HEK293 (cell line): ENCODE measurements around the gene PLEKHA7.

Experiments
- CTCF ChIA-PET: fragments of 350-600 bp; formaldehyde crosslinking; extraction: SDS; loops from one replicate; lab custom pipeline; 2021; ENCODE audit warnings: antibody characterized with exemption; lab: Yijun Ruan, JAX
- POLR2A ChIA-PET: fragments of 300-600 bp; formaldehyde crosslinking; extraction: SDS; loops from one replicate; lab custom pipeline; 2020; ENCODE audit warnings: antibody characterized with exemption, inconsistent platforms; lab: Yijun Ruan, JAX
- H3K27ac ChIP-seq: fragments of 200-500 bp; sonication (Bioruptor generic); 2 replicates; pipeline ENCODE4 v1.5.1; 2014; ENCODE audit warnings: low read depth, low read length, control low read depth, inconsistent platforms; ENCODE audit errors: extremely low read depth
- H3K36me3 ChIP-seq, 2 experiments: fragments of 200-500 bp in 1 of 2; sonication (Bioruptor generic) in 1 of 2; 1 replicate in 1 of 2; 2 replicates in 1 of 2; pipeline ENCODE4 v1.5.1; 2014 to 2017; ENCODE audit warnings: inconsistent platforms in 2 of 2, low read length in 2 of 2; ENCODE audit not compliant: control insufficient read depth in 2 of 2, insufficient read depth in 1 of 2
- H3K4me1 ChIP-seq: fragments of 200-500 bp; sonication (Bioruptor generic); 2 replicates; pipeline ENCODE4 v1.5.1; 2014; ENCODE audit warnings: mild to moderate bottlenecking, low read length, inconsistent platforms; ENCODE audit not compliant: control insufficient read depth, insufficient read depth
- H3K4me3 ChIP-seq: 2 replicates; pipeline ENCODE4 v1.5.1; 2011; ENCODE audit warnings: low read depth, mild to moderate bottlenecking, control low read depth, low read length, moderate library complexity
- H3K9me3 ChIP-seq: fragments of 200-500 bp; sonication (Bioruptor generic); 2 replicates; pipeline ENCODE4 v1.5.1; 2014; ENCODE audit warnings: low read depth, low read length, inconsistent platforms; ENCODE audit not compliant: control insufficient read depth, insufficient read depth
- GLI2 ChIP-seq: fragments of 450-650 bp; formaldehyde crosslinking; IDR thresholded peaks from 2 replicates; pipeline ENCODE4; 2017; ENCODE audit warnings: missing biosample characterization, missing genetic modification characterization, low read depth, borderline replicate concordance
- KLF9 ChIP-seq: fragments of 450-650 bp; formaldehyde crosslinking; IDR thresholded peaks from 2 replicates; pipeline ENCODE4 v1.5.1; 2016; ENCODE audit warnings: missing biosample characterization, missing genetic modification characterization, low read depth
- RBAK ChIP-seq: fragments of 450-650 bp; formaldehyde crosslinking; IDR thresholded peaks from 2 replicates; pipeline ENCODE4 v1.5.1; 2016; ENCODE audit warnings: missing biosample characterization, missing genetic modification characterization
- ZNF138 ChIP-seq: fragments of 450-650 bp; formaldehyde crosslinking; IDR thresholded peaks from 2 replicates; pipeline ENCODE4 v1.5.1; 2016; ENCODE audit warnings: missing biosample characterization, missing genetic modification characterization, borderline replicate concordance
- ZNF140 ChIP-seq: fragments of 450-650 bp; formaldehyde crosslinking; IDR thresholded peaks from 2 replicates; pipeline ENCODE4 v1.5.1; 2016; ENCODE audit warnings: missing biosample characterization, missing genetic modification characterization
- ZNF239 ChIP-seq: fragments of 450-650 bp; formaldehyde crosslinking; IDR thresholded peaks from 2 replicates; pipeline ENCODE4 v1.5.1; 2016; ENCODE audit warnings: missing biosample characterization, missing genetic modification characterization
- ZNF311 ChIP-seq: fragments of 450-650 bp; formaldehyde crosslinking; IDR thresholded peaks from 2 replicates; pipeline ENCODE4 v1.5.1; 2017; ENCODE audit warnings: missing biosample characterization, missing genetic modification characterization, borderline replicate concordance
- ZNF366 ChIP-seq: fragments of 450-650 bp; formaldehyde crosslinking; conservative IDR thresholded peaks from 2 replicates; pipeline ENCODE4 v1.5.1; 2016; ENCODE audit warnings: missing biosample characterization, missing genetic modification characterization
- ZNF529 ChIP-seq: fragments of 450-650 bp; formaldehyde crosslinking; IDR thresholded peaks from 2 replicates; pipeline ENCODE4 v1.5.1; 2017; ENCODE audit warnings: missing genetic modification characterization, missing biosample characterization; ENCODE audit not compliant: insufficient replicate concordance
- ZNF558 ChIP-seq: fragments of 450-650 bp; formaldehyde crosslinking; IDR thresholded peaks from 2 replicates; pipeline ENCODE4 v1.5.1; 2016; ENCODE audit warnings: missing biosample characterization, missing genetic modification characterization
- ZNF596 ChIP-seq: fragments of 450-650 bp; IDR thresholded peaks from 2 replicates; pipeline ENCODE4 v1.5.0; 2018; ENCODE audit warnings: missing biosample characterization, mild to moderate bottlenecking, missing genetic modification characterization, moderate library complexity
- ZNF707 ChIP-seq: fragments of 450-650 bp; formaldehyde crosslinking; IDR thresholded peaks from 2 replicates; pipeline ENCODE4 v1.5.1; 2016; ENCODE audit warnings: missing biosample characterization, missing genetic modification characterization
- TF ChIP-seq, protein P1 (sequence below): fragments of 450-650 bp; formaldehyde crosslinking; conservative IDR thresholded peaks from 2 replicates; pipeline ENCODE4 v1.5.1; 2016; ENCODE audit warnings: low read depth, missing biosample characterization, missing genetic modification characterization
- TF ChIP-seq, protein P2 (sequence below): fragments of 450-650 bp; formaldehyde crosslinking; IDR thresholded peaks from 2 replicates; pipeline ENCODE4 v1.5.1; 2017; ENCODE audit warnings: missing biosample characterization, missing genetic modification characterization

The PLEKHA7 gene

DNA sequence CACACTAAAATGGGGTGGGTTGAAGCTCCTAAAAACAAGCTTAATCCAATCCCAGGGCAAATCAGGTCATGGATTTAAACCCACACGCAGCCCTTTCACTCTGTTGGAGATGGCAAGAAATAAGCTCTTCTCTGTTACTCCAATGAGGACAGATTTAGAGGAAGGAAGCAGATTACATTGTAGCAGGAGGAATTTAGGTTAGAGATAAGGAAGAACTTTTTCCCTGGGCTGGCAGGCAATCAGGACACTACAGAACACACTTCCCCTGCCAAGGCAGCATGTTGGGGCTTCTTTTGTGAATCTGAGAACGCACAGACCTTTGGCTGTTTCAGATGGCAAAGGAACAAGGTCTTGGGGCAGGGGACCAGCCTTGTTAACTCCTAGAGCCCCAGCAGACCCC, 229.5 kb downstream of the PLEKHA7 start:
- H3K36me3 ChIP-seq = peaks cover 0 to 15% of the 10 kb centered on the region in 2 experiments; a peak in 1 of 3 replicates
- no peaks in the 10 kb centered on the region for H3K4me1 ChIP-seq
- no peaks in the 10 kb centered on the region for H3K9me3 ChIP-seq
- H3K27ac ChIP-seq = no peak overlapping the region
- ChIA-PET POLR2A (interaction anchor here (0.5 kb wide), 1 partner anchor 46 kb away, joined by 3 read pairs; no protein-coding TSS in a partner anchor), CTCF (interaction anchor here (0.5 to 5.8 kb wide), 20 partner anchors 11 to 470 kb away, joined by 3 to 40 read pairs (median 4); no protein-coding TSS in a partner anchor)
- no peak overlapping the region for H3K4me3 ChIP-seq
- TF ChIP-seq RBAK (tag by site-specific recombination) (no peak), ZNF558 (tag by site-specific recombination) (no peak)
- TF ChIP-seq, all 188 proteins: peak for 0

DNA sequence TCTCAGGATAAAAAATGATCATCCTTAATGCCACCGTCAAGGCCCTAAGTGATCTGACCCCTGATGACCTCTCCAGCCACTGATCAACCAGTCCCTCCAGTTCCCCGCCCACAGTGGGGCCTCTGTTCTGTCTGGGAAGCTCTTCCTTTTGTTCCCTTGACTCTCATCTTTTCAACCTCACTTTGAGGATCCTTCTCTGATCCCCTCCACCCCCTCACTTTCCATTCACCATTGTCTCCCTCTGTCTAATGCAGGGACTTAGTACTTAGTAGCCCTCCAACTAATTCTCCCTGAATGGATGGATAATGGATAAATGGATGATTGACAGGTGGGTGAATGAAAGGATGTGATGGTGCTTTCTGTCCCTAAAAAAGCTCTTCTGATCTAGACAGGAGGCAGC, 230.1 kb downstream of the PLEKHA7 start:
- TF ChIP-seq ZNF529 (tag by site-specific recombination) (no peak), ZNF138 (tag by site-specific recombination) (no peak), ZNF596 (tag by site-specific recombination) (no peak), ZNF311 (tag by site-specific recombination) (no peak), ZNF140 (tag by site-specific recombination) (no peak), KLF9 (no peak), ZNF239 (tag by site-specific recombination) (no peak)
- TF ChIP-seq, protein P1, sequence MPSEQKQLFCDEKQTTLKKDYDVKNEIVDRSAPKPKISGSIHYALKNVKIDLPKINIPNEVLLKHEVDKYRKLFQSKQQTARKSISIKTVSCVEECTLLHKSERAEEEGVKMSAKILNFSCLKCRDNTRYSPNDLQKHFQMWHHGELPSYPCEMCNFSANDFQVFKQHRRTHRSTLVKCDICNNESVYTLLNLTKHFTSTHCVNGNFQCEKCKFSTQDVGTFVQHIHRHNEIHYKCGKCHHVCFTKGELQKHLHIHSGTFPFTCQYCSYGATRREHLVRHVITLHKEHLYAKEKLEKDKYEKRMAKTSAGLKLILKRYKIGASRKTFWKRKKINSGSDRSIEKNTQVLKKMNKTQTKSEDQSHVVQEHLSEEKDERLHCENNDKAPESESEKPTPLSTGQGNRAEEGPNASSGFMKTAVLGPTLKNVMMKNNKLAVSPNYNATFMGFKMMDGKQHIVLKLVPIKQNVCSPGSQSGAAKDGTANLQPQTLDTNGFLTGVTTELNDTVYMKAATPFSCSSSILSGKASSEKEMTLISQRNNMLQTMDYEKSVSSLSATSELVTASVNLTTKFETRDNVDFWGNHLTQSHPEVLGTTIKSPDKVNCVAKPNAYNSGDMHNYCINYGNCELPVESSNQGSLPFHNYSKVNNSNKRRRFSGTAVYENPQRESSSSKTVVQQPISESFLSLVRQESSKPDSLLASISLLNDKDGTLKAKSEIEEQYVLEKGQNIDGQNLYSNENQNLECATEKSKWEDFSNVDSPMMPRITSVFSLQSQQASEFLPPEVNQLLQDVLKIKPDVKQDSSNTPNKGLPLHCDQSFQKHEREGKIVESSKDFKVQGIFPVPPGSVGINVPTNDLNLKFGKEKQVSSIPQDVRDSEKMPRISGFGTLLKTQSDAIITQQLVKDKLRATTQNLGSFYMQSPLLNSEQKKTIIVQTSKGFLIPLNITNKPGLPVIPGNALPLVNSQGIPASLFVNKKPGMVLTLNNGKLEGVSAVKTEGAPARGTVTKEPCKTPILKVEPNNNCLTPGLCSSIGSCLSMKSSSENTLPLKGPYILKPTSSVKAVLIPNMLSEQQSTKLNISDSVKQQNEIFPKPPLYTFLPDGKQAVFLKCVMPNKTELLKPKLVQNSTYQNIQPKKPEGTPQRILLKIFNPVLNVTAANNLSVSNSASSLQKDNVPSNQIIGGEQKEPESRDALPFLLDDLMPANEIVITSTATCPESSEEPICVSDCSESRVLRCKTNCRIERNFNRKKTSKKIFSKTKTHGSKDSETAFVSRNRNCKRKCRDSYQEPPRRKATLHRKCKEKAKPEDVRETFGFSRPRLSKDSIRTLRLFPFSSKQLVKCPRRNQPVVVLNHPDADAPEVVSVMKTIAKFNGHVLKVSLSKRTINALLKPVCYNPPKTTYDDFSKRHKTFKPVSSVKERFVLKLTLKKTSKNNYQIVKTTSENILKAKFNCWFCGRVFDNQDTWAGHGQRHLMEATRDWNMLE = no peak
- TF ChIP-seq, protein P2, sequence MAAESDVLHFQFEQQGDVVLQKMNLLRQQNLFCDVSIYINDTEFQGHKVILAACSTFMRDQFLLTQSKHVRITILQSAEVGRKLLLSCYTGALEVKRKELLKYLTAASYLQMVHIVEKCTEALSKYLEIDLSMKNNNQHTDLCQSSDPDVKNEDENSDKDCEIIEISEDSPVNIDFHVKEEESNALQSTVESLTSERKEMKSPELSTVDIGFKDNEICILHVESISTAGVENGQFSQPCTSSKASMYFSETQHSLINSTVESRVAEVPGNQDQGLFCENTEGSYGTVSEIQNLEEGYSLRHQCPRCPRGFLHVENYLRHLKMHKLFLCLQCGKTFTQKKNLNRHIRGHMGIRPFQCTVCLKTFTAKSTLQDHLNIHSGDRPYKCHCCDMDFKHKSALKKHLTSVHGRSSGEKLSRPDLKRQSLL (tag by site-specific recombination) = no peak
- Histone ChIP-seq H3K4me1 (no peaks in the 10 kb centered on the region), H3K9me3 (no peaks in the 10 kb centered on the region), H3K36me3 (peaks cover 0 to 15% of the 10 kb centered on the region in 2 experiments; a peak in 1 of 3 replicates), H3K4me3 (no peak overlapping the region), H3K27ac (no peak overlapping the region)
- ChIA-PET CTCF (interaction anchor here (0.7 to 5.8 kb wide), 12 partner anchors 11 to 439 kb away, joined by 3 to 40 read pairs (median 4); no protein-coding TSS in a partner anchor), POLR2A (no interaction called here)

DNA sequence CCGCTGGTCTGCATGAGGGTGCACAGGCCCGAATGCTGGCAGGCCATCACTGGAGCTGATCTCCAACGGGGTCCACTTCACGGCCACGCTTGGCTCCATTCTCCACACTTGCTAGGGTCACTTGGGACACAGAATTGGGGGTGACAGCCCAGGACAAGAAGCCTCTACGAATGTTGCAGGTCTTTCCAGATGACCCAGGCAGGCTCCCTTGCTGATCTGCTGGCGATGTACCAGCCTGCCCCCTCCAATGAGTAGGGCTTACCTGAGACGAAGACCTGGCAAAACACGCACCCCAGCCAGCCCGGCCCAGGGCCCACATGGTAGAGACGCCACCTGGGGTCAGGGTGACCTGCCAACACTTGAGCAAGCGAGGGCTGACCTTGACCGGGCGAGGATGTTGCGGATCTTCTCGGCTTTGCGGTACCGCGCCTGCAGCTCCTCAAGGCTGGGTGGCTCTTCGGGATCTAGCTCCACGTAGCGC, 230.9 kb downstream of the PLEKHA7 start:
- no peaks in the 10 kb centered on the region for H3K4me1 ChIP-seq
- H3K4me3 ChIP-seq = no peak overlapping the region
- H3K27ac ChIP-seq = no peak overlapping the region
- CTCF ChIA-PET = interaction anchor here (0.7 to 2.0 kb wide), 4 partner anchors 22 to 440 kb away, joined by 3 to 8 read pairs (median 4); no protein-coding TSS in a partner anchor
- TF ChIP-seq ZNF366 (no peak), ZNF707 (tag by site-specific recombination) (no peak), GLI2 (tag by site-specific recombination) (no peak)
- peaks cover 0 to 15% of the 10 kb centered on the region in 2 experiments; a peak in 1 of 3 replicates for H3K36me3 ChIP-seq
- no peaks in the 10 kb centered on the region for H3K9me3 ChIP-seq
- POLR2A ChIA-PET = no interaction called here
